ENCODE data around the gene CDK5RAP2.
"Not testable (repeated sequence)": the region's sequence is repeated elsewhere in the genome, so short reads cannot be mapped to it uniquely, and the experiment has no call there.

CDK5RAP2 gene

GRCh38 chr9:120580051-120580896, at the start of gene CDK5RAP2:
TSS of gene CDK5RAP2 (minus strand) at chr9:120580167. CDS start at chr9:120579978, 189 bp downstream.
- peaks cover 52% of the 10 kb centered on the region for H3K4me1 Mint-ChIP-seq (ENCODE audit: low read depth)
- peak within 1 kb of the TSS; percentile 87 for H3K27ac Mint-ChIP-seq
- H3K27me3 Mint-ChIP-seq = no peaks in the 10 kb centered on the region
- H3K4me3 Mint-ChIP-seq = peak within 1 kb of the TSS; percentile 94
- peaks cover 15% of the 10 kb centered on the region for H3K36me3 Mint-ChIP-seq (ENCODE audit: low read depth)
- no peaks in the 10 kb centered on the region for H3K9me3 Mint-ChIP-seq

GRCh38 chr9:120628925-120629497, 49.0 kb upstream of the CDK5RAP2 start:
- H3K4me3 Mint-ChIP-seq; H3K9me3 Mint-ChIP-seq; H3K27me3 Mint-ChIP-seq; H3K4me1 Mint-ChIP-seq (ENCODE audit: low read depth); H3K27ac Mint-ChIP-seq; H3K36me3 Mint-ChIP-seq (ENCODE audit: low read depth): not testable (repeated sequence)

GRCh38 chr9:120628207-120628924, 48.4 kb upstream of the CDK5RAP2 start:
- no peaks in the 10 kb centered on the region for H3K9me3 Mint-ChIP-seq
- no peaks in the 10 kb centered on the region for H3K27me3 Mint-ChIP-seq
- peaks cover 5% of the 10 kb centered on the region for H3K4me1 Mint-ChIP-seq (ENCODE audit: low read depth)
- no peak overlapping the region for H3K4me3 Mint-ChIP-seq
- H3K27ac Mint-ChIP-seq = no peak overlapping the region
- no peaks in the 10 kb centered on the region for H3K36me3 Mint-ChIP-seq (ENCODE audit: low read depth)

GRCh38 chr9:120627073-120627472, 47.1 kb upstream of the CDK5RAP2 start:
- Mint-ChIP-seq H3K9me3 (no peaks in the 10 kb centered on the region), H3K4me3 (no peak overlapping the region), H3K27me3 (no peaks in the 10 kb centered on the region), H3K36me3 (ENCODE audit: low read depth) (no peaks in the 10 kb centered on the region), H3K4me1 (ENCODE audit: low read depth) (peaks cover 5% of the 10 kb centered on the region), H3K27ac (no peak overlapping the region)

GRCh38 chr9:120626512-120626911, 46.5 kb upstream of the CDK5RAP2 start:
- H3K27ac Mint-ChIP-seq = no peak overlapping the region
- H3K27me3 Mint-ChIP-seq = no peaks in the 10 kb centered on the region
- no peak overlapping the region for H3K4me3 Mint-ChIP-seq
- H3K36me3 Mint-ChIP-seq (ENCODE audit: low read depth) = no peaks in the 10 kb centered on the region
- H3K4me1 Mint-ChIP-seq (ENCODE audit: low read depth) = peaks cover 5% of the 10 kb centered on the region
- no peaks in the 10 kb centered on the region for H3K9me3 Mint-ChIP-seq

- Mint-ChIP-seq H3K27me3 (no peaks in the 10 kb centered on the region), H3K27ac (no peak overlapping the region), H3K4me3 (no peak overlapping the region)
Observed at GRCh38 chr9:120625222-120625621, 45.3 kb upstream of the CDK5RAP2 start.

GRCh38 chr9:120622790-120623189, 42.8 kb upstream of the CDK5RAP2 start:
- Mint-ChIP-seq H3K27ac (no peak overlapping the region), H3K4me1 (ENCODE audit: low read depth) (peaks cover 5% of the 10 kb centered on the region), H3K9me3 (no peaks in the 10 kb centered on the region), H3K27me3 (no peaks in the 10 kb centered on the region), H3K36me3 (ENCODE audit: low read depth) (peaks cover 3% of the 10 kb centered on the region), H3K4me3 (no peak overlapping the region)

More at GRCh38 chr9:120625222-120625621, 45.3 kb upstream of the CDK5RAP2 start:
- Mint-ChIP-seq H3K9me3 (no peaks in the 10 kb centered on the region), H3K4me1 (ENCODE audit: low read depth) (peaks cover 5% of the 10 kb centered on the region), H3K36me3 (ENCODE audit: low read depth) (peaks cover 3% of the 10 kb centered on the region)

GRCh38 chr9:120621941-120622340, 42.0 kb upstream of the CDK5RAP2 start:
- Mint-ChIP-seq H3K36me3 (ENCODE audit: low read depth) (peaks cover 3% of the 10 kb centered on the region), H3K9me3 (no peaks in the 10 kb centered on the region), H3K4me3 (no peak overlapping the region), H3K4me1 (ENCODE audit: low read depth) (peaks cover 5% of the 10 kb centered on the region), H3K27me3 (no peaks in the 10 kb centered on the region), H3K27ac (no peak overlapping the region)

GRCh38 chr9:120619751-120620655, 40.0 kb upstream of the CDK5RAP2 start:
- Mint-ChIP-seq H3K36me3 (ENCODE audit: low read depth) (peaks cover 3% of the 10 kb centered on the region), H3K4me3 (no peak overlapping the region), H3K4me1 (ENCODE audit: low read depth) (no peaks in the 10 kb centered on the region), H3K27me3 (no peaks in the 10 kb centered on the region), H3K9me3 (no peaks in the 10 kb centered on the region), H3K27ac (no peak overlapping the region)

GRCh38 chr9:120616966-120617935, 37.3 kb upstream of the CDK5RAP2 start:
- Mint-ChIP-seq H3K9me3 (no peaks in the 10 kb centered on the region), H3K36me3 (ENCODE audit: low read depth) (peaks cover 3% of the 10 kb centered on the region), H3K27me3 (no peaks in the 10 kb centered on the region), H3K4me3 (no peak overlapping the region), H3K4me1 (ENCODE audit: low read depth) (no peaks in the 10 kb centered on the region), H3K27ac (no peak overlapping the region)

GRCh38 chr9:120612218-120612617, 32.3 kb upstream of the CDK5RAP2 start:
- H3K9me3 Mint-ChIP-seq = no peaks in the 10 kb centered on the region
- H3K27ac Mint-ChIP-seq = no peak overlapping the region
- peaks cover 9% of the 10 kb centered on the region for H3K36me3 Mint-ChIP-seq (ENCODE audit: low read depth)
- no peaks in the 10 kb centered on the region for H3K27me3 Mint-ChIP-seq
- H3K4me1 Mint-ChIP-seq (ENCODE audit: low read depth) = no peaks in the 10 kb centered on the region
- H3K4me3 Mint-ChIP-seq = no peak overlapping the region

GRCh38 chr9:120611690-120612068, 31.7 kb upstream of the CDK5RAP2 start:
- Mint-ChIP-seq H3K27ac (no peak overlapping the region), H3K4me1 (ENCODE audit: low read depth) (no peaks in the 10 kb centered on the region), H3K9me3 (no peaks in the 10 kb centered on the region), H3K4me3 (no peak overlapping the region), H3K27me3 (no peaks in the 10 kb centered on the region), H3K36me3 (ENCODE audit: low read depth) (peaks cover 9% of the 10 kb centered on the region)

- Mint-ChIP-seq H3K36me3 (ENCODE audit: low read depth) (peaks cover 9% of the 10 kb centered on the region), H3K4me3 (no peak overlapping the region), H3K9me3 (no peaks in the 10 kb centered on the region), H3K27me3 (no peaks in the 10 kb centered on the region), H3K27ac (no peak overlapping the region), H3K4me1 (ENCODE audit: low read depth) (no peaks in the 10 kb centered on the region)
Observed at GRCh38 chr9:120610975-120611689, 31.2 kb upstream of the CDK5RAP2 start.

All from stimulated activated naive CD8-positive, alpha-beta T cell treated with anti-CD3 and anti-CD28 coated beads, Interleukin-15, Interleukin-2, amounts not matched to agents 100 ng/mL and 50 ng/mL, for 24 hours (primary cell).